GM19035 (cell line): Measurements from ENCODE around the gene PIK3IP1.

Source experiments
- ATAC-seq: cut with Tn5 transposase; IDR thresholded peaks from one replicate; pipeline ENCODE4 v1.9.1; 2021; ENCODE audit not compliant: unreplicated experiment

Gene PIK3IP1

GRCh38 chr22:31279821-31280505, 12.3 kb downstream of the PIK3IP1 start:
- ATAC-seq, result no peak

DNA sequence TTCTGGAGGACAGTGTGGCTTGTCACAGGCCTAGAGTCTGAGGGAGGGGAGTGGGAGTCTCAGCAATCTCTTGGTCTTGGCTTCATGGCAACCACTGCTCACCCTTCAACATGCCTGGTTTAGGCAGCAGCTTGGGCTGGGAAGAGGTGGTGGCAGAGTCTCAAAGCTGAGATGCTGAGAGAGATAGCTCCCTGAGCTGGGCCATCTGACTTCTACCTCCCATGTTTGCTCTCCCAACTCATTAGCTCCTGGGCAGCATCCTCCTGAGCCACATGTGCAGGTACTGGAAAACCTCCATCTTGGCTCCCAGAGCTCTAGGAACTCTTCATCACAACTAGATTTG, 13.0 kb downstream of the PIK3IP1 start:
- ATAC-seq, result no peak

- ATAC-seq, result no peak
These were observed 13.5 kb downstream of the PIK3IP1 start for GRCh38 chr22:31278626-31279326.

DNA sequence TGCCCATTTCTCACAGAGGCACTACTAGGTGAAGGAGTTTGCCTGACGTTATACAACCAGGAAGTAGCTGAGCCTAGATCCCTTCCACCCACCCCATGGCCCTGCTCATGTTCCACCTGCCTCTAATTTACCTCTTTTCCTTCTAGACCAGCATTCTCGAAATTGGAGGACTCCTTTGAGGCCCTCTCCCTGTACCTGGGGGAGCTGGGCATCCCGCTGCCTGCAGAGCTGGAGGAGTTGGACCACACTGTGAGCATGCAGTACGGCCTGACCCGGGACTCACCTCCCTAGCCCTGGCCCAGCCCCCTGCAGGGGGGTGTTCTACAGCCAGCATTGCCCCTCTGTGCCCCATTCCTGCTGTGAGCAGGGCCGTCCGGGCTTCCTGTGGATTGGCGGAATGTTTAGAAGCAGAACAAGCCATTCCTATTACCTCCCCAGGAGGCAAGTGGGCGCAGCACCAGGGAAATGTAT, 14.1 kb downstream of the PIK3IP1 start:
- ATAC-seq, result no peak

GRCh38 chr22:31277741-31278140, 14.5 kb downstream of the PIK3IP1 start:
- no peak for ATAC-seq

DNA sequence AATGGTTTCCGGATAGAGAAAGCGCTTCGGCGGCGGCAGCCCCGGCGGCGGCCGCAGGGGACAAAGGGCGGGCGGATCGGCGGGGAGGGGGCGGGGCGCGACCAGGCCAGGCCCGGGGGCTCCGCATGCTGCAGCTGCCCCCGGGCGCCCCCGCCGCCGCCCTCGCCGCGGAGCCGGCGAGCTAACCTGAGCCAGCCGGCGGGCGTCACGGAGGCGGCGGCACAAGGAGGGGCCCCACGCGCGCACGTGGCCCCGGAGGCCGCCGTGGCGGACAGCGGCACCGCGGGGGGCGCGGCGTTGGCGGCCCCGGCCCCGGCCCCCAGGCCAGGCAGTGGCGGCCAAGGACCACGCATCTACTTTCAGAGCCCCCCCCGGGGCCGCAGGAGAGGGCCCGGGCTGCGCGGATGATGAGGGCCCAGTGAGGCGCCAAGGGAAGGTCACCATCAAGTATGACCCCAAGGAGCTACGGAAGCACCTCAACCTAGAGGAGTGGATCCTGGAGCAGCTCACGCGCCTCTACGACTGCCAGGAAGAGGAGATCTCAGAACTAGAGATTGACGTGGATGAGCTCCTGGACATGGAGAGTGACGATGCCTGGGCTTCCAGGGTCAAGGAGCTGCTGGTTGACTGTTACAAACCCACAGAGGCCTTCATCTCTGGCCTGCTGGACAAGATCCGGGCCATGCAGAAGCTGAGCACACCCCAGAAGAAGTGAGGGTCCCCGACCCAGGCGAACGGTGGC, 15.7 kb downstream of the PIK3IP1 start:
- ATAC-seq, result no peak

GRCh38 chr22:31275576-31275975, 16.7 kb downstream of the PIK3IP1 start:
- no peak for ATAC-seq

DNA sequence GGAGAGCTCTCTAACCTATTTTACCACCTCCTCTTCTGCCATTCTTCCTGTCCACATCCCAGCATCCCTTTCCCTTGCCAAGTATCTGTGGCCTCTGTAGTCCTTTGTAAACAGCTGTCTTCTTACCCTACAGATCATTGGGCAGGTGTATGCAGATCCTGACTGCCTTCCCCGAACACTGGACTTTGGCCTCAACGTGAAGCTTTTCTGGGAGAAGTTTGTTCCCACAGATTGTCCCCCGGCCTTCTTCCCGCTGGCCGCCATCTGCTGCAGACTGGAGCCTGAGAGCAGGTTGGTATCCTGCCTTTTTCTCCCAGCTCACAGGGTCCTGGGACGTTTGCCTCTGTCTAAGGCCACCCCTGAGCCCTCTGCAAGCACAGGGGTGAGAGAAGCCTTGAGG, 17.3 kb downstream of the PIK3IP1 start:
- ATAC-seq, result no peak

DNA sequence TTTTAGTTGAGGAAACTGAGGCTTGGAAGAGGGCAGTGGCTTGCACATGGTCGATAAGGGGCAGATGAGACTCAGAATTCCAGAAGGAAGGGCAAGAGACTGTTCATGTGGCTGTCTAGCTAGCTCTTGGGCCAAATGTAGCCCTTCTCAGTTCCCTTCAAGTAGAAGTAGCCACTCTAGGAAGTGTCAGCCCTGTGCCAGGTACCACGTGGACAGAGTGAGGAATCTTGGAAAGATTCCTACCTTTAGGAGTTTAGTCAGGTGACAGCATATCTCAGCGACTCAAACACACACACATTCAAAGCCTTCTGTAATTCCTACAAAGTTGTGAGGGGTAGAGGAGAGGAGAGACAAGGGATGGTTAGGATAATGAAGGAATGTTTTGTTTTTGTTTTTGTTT, 18.3 kb downstream of the PIK3IP1 start:
- ATAC-seq, result no peak

GRCh38 chr22:31272522-31273446, 19.5 kb downstream of the PIK3IP1 start:
- ATAC-seq, result no peak

- ATAC-seq, result no peak
These were observed 20.8 kb downstream of the PIK3IP1 start for GRCh38 chr22:31271485-31271884.

GRCh38 chr22:31271026-31271425, 21.3 kb downstream of the PIK3IP1 start:
- no peak for ATAC-seq

DNA sequence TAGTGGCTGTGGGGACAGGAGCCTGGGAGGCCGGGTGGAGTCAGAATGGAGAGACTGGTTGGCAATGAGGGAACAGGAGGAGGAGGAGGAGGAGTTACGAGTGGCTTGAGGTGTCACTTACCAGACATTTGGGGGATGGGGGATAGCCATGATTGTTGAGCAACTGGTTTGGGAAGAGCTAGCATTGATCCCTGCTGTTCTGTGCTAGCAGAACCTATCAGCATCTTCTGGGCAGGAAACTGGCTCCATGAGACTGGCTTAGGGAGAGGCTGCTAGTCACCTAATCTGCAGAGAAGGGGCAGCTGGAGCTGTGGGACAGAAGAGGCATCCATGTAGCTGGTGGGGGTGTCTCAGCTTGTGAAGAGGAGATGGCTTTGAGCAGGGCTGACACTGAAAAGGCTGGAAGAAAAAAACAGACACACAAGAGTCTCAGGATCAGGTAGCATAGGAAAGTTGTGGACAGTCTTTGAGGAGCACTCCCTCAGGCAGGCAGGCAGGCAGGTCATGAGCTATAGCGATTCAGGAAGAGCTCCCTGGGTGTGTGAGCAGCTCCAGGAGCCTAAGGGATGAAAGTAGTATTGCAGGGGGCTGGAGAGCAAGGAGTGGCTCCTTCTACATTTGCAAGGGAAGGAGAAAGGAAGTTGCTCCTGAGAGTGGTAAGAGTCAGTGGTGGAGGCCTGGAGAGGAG, 22.3 kb downstream of the PIK3IP1 start:
- no peak for ATAC-seq

DNA sequence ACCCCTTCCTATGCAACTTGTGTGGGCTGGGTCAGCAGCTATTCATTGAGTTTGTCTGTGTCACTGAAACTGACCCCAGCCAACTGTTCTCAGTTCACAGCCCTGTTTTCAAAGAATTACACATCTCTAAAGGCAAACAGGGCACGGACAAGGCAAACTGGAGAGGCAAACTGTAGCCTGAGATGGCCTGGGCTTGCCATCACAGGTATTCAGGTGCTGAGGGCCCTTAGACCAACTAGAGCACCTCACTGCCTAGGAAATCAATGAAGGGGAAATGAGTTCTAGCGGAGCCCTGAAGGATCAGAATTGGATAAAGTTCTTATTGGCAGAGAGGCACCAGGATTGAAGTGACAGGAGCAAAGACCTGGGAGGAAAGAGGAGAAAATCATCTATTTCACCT, 24.0 kb downstream of the PIK3IP1 start:
- ATAC-seq, result no peak

DNA sequence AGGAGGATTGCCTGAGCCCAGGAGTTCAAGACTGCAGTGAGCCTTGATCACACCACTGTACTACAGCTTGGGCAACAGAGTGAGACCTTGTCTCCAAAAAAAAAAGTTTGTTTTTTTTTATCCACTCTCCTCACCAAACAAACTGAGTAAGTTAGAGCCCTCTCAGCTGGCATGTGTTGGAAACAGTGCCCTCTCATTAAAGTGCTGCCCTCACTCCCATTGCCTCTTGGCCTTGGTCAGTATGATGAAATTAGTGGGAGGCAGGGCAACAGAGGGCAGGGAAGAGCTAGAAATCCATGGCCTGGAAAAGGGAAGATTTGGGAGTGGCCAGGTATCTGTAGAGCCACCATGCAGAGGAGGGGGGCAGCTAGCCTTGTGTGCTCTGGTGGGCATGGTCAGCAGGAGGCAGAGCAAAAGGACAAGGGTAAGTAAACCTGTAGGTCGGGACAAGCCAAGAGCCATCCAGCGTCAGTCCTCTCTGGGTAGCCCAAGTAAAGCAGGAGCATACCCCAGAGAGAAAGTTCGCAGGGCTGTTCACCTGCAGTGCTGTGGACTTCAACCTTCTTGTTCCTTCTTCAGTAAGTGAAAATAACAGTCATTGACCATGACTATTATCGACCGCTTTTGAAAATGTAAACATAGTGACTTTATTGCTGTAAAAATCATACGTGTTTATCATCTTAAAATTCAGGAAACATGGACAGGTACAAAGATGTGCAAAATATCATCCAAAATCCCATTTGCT, 28.2 kb downstream of the PIK3IP1 start:
- ATAC-seq, result no peak

- ATAC-seq, result no peak
These were observed 29.8 kb downstream of the PIK3IP1 start for GRCh38 chr22:31262312-31263133.

GRCh38 chr22:31260474-31260856, 31.8 kb downstream of the PIK3IP1 start:
- ATAC-seq, result no peak

DNA sequence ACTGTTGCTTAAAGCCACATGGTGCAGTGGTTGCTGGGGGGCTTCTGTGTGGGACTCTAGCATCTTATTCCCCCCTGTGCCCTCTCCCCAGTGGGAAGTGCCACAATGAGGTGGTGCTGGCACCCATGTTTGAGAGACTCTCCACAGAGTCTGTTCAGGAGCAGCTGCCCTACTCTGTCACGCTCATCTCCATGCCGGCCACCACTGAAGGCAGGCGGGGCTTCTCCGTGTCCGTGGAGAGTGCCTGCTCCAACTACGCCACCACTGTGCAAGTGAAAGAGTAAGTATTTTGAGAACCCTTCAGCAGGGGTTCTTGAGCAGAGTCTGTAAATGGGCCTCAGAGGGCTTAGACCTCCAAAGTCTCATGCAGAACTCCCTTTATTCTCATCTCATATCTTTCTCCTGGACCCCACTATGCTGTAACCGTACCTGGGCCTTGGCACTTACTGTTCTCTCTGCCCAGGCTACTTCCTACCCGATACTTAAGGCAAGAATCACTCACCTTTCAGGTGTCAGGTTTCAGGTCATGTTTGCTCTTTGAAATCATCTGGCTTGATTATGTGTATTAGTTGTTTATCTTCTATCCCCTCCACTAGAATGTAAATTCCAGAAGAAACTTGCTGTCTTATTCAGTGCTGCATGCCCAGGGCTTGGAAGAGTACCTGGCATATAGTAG, 32.4 kb downstream of the PIK3IP1 start:
- ATAC-seq, result no peak
